ENCODE measurements around the gene KCND1.

KCND1 gene

DNA sequence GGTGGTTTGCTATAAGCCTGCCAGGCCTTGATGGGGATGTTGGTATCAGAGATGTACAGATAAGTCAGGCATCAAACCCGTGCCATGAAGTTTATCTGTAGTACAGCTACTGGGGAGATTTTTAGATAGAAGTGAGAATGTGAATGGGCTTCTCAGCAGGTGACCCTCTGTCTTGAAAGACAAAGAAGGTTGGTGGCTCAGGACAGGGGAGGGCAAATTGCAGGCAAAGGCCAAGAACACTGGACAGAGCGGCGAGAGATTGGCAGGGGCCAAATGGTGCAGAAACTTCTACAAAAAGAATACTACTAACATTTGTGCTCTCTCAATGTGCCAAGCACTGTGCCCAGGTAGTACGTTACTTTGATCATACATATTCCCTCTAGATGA, 50.9 kb downstream of the KCND1 start:
- ChIA-PET CTCF (interaction anchor here (0.6 kb wide), 1 partner anchor 72 kb away, joined by 4 read pairs; no protein-coding TSS in a partner anchor), POLR2A (interaction anchor here (1.0 to 1.7 kb wide), 2 partner anchors 23 to 183 kb away, joined by 4 to 6 read pairs; partner anchors contain the start of genes PQBP1 and TIMM17B)
- TF ChIP-seq ARNT (IDR thresholded peaks at IDR 0.05) = no peak
- TF ChIP-seq ZNF384 (IDR thresholded peaks at IDR 0.05) = no peak
- TF ChIP-seq CTBP1 (IDR thresholded peaks at IDR 0.05; ENCODE audit: borderline replicate concordance) = no peak
- no peak for TF ChIP-seq L3MBTL2 (conservative IDR thresholded peaks at IDR 0.05)
- TF ChIP-seq FOXA1 (IDR thresholded peaks at IDR 0.05) = no peak
- no peak for TF ChIP-seq NFRKB (IDR thresholded peaks at IDR 0.05)
- TF ChIP-seq HDGF (IDR thresholded peaks at IDR 0.05; ENCODE audit: borderline replicate concordance) = no peak
- TF ChIP-seq BHLHE40 (IDR thresholded peaks at IDR 0.05; ENCODE audit: borderline replicate concordance) = no peak
- TF ChIP-seq LEF1 (IDR thresholded peaks at IDR 0.05; ENCODE audit: borderline replicate concordance) = no peak
- no peak for TF ChIP-seq SUZ12 (IDR thresholded peaks at IDR 0.05)
- TF ChIP-seq, protein P1, sequence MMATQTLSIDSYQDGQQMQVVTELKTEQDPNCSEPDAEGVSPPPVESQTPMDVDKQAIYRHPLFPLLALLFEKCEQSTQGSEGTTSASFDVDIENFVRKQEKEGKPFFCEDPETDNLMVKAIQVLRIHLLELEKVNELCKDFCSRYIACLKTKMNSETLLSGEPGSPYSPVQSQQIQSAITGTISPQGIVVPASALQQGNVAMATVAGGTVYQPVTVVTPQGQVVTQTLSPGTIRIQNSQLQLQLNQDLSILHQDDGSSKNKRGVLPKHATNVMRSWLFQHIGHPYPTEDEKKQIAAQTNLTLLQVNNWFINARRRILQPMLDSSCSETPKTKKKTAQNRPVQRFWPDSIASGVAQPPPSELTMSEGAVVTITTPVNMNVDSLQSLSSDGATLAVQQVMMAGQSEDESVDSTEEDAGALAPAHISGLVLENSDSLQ (IDR thresholded peaks at IDR 0.05) = no peak
- no peak for TF ChIP-seq FOXK2 (IDR thresholded peaks at IDR 0.05)
- TF ChIP-seq ELF4 (IDR thresholded peaks at IDR 0.05) = no peak
- no peak for DNase-seq (ENCODE audit: extremely low spot score)

DNA sequence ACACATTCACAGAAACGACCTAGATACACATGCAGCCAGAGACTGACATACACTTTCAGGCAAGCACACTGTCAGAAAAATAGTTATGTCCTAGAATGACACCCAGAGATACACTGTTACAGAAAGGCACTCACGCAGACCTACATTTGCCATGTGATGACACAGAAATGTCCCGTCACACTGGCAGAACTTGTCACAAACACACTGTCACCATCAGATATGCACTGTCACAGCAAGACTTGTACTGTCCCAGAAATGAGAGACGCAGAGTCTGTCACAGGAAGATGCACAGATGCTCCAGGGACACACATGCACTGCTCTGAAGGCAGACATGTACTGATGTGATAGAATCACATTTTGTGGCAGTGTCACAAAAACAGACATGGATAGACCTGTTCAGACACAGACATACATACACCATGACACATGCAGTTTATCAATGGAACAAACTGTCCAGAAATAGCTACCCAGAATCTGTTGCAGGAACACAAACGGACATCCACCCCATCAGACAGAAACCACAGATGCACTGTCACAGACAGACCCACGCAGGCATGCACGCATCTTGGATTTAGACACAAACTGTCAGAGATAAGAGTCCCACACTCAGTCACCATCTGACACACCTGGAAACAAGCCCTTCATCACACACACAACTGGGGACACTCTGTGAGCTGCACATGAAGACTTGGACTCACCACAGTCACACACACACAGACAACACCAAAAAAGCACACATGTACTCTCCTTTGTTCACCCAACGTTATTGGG, 51.5 kb downstream of the KCND1 start:
- POLR2A ChIA-PET = interaction anchor here (1.0 to 1.7 kb wide), 2 partner anchors 22 to 183 kb away, joined by 4 to 6 read pairs; partner anchors contain the start of genes PQBP1 and TIMM17B
- no peak for TF ChIP-seq TARDBP (IDR thresholded peaks at IDR 0.05)
- no peak for TF ChIP-seq L3MBTL2 (conservative IDR thresholded peaks at IDR 0.05)
- no peak for DNase-seq (ENCODE audit: extremely low spot score)
- CTCF ChIA-PET = interaction anchor here (0.6 kb wide), 1 partner anchor 72 kb away, joined by 4 read pairs; no protein-coding TSS in a partner anchor

DNA sequence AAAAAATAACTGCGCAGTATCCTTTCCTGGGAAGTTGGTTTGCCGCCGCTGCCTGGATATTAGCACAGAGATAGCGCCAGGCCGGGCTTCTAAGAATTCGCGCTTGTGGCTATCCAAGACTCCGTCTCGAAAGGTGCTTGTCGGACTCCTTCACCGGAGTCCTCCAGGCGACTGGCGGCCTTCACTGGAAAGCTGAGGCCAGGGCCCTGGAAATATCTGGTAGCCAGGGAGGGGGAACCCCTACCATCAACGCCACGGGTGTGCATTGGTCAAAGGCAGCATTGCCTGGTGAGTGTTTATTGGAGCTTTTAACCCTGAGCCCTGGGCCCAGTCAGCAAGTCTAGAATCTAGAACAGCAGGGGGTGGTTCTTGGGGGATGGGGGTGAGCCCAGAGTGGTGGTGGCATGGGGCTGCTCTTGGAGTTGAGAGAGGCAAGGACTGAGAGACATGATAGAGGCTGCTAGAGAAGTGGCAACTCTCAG, 52.2 kb downstream of the KCND1 start:
- TF ChIP-seq SUZ12 (IDR thresholded peaks at IDR 0.05) = no peak
- no peak for TF ChIP-seq ELF4 (IDR thresholded peaks at IDR 0.05)
- no peak for TF ChIP-seq LEF1 (IDR thresholded peaks at IDR 0.05; ENCODE audit: borderline replicate concordance)
- no peak for TF ChIP-seq NFRKB (IDR thresholded peaks at IDR 0.05)
- POLR2A ChIA-PET = interaction anchor here (0.6 to 1.7 kb wide), 2 partner anchors 118 to 182 kb away, joined by 4 read pairs; partner anchors contain the start of gene HDAC6
- peak; percentile 17 for DNase-seq (ENCODE audit: extremely low spot score)
- CTCF ChIA-PET = no interaction called here

DNA sequence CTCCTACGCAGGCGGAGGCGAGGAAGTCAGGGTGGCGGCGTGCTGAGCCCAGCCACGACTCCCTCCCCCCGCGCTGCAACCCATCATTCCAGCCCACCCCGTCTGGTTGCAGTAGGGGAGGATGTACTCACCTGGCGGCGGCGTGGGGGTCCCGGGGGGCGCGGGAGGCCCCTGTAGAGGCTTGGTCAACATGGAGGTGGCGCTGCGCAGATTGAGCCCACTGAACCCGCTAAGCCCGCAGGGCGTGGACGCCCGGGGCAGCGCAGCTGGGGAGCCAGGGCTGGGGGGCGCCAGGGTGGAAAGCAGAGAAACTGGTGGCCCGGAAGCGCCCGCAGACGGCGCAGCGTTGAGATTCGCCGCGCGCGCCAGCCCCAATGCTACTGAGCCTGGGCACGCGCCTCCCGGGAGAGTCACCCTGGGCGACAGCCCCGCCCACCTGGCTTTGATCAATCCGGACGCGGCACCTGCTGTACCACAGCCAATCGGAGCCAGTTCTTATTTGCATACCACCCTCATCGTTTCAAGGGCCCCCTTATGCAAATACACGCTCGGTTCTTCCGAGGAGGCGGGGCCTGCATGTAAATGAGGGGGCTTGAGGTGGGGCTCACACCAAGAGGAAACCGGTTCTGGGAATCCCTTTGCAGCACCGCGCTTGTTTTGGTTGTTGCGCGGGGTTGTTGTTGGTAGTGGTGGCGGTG, 52.9 kb downstream of the KCND1 start, which contains the start of gene PIM2:
Gene PIM2, minus strand, starts transcription at position 382 of the 698 bp plus-strand sequence. Its CDS starts 190 bp downstream, at position 192.
- TF ChIP-seq FOXA1 (IDR thresholded peaks at IDR 0.05) = no peak
- TF ChIP-seq ELF4 (IDR thresholded peaks at IDR 0.05) = 0 out of 2 replicates have a peak, but pooled peaks have one; percentile 46
- POLR2A ChIA-PET = interaction anchor here (0.6 kb wide), 1 partner anchor 117 kb away, joined by 4 read pairs; the partner anchor contains the start of gene HDAC6
- CTCF ChIA-PET = no interaction called here
- peak; percentile 91 for DNase-seq (ENCODE audit: extremely low spot score)

DNA sequence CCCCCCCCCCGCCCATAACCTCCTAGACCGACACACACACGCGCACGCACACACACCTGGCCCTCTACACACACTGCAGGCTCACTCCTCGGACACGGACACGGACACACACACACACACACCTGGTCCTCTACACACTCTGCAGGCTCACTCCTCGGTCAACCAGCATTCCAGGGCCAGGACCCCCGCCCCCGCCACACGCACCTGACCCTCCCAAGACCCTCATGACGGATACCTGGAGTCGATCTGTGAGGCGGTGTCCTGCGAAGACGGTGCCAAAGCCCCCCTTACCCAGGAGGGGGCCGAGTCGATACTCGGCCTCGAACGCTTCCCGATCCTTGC, 53.4 kb downstream of the KCND1 start:
- 0 out of 2 replicates have a peak, but pooled peaks have one; percentile 66 for TF ChIP-seq L3MBTL2 (conservative IDR thresholded peaks at IDR 0.05)
- no peak for TF ChIP-seq BHLHE40 (IDR thresholded peaks at IDR 0.05; ENCODE audit: borderline replicate concordance)
- no peak for DNase-seq (ENCODE audit: extremely low spot score)
- CTCF ChIA-PET = no interaction called here
- POLR2A ChIA-PET = no interaction called here

DNA sequence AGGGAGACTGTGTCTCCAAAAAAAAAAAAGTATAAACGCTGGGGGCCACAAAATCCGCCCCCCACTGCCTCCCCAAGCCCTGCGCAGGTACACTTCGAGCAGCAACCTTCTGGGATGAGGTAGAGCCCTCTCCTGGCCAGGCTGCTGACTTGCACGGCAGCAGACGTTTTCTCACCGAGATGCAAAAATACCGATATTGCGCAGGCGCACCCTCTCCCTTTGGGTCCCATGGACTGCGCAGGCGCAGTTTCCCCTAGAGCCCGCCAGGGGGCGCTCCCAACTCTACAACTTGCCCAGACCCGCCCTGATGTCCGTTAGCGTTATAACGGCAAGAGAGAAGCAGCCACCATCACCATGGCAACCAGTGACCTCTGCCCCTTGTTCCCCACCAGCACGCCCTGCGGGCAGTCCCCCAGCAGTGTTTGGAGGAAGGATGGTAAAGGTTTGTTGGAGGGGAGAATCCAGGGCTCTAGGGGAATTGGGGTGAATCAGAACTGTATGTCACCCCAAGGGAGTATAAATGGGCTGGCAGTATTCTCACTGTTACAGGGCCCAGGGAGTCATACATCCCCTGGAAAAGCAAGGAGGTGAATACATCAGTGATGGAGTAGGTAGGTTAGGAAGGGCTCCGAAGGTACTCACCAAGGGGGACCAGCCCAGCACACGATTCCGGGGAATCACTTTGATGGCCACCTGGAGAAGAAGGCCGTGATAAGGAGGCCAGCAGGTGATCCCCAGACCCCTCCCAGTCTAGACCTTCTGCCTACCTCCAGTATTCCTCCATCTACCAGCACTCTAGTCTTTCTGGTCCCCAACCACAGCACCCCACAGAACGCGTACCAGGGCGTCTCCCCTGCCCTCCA, 54.3 kb downstream of the KCND1 start:
- DNase-seq (ENCODE audit: extremely low spot score) = peak; percentile 90
- ChIA-PET POLR2A (no interaction called here), CTCF (interaction anchor here (0.7 kb wide), 1 partner anchor 285 kb away, joined by 3 read pairs; no protein-coding TSS in a partner anchor)
- TF ChIP-seq ARNT (IDR thresholded peaks at IDR 0.05) = no peak
- TF ChIP-seq LEF1 (IDR thresholded peaks at IDR 0.05; ENCODE audit: borderline replicate concordance) = no peak
- no peak for TF ChIP-seq NFRKB (IDR thresholded peaks at IDR 0.05)

DNA sequence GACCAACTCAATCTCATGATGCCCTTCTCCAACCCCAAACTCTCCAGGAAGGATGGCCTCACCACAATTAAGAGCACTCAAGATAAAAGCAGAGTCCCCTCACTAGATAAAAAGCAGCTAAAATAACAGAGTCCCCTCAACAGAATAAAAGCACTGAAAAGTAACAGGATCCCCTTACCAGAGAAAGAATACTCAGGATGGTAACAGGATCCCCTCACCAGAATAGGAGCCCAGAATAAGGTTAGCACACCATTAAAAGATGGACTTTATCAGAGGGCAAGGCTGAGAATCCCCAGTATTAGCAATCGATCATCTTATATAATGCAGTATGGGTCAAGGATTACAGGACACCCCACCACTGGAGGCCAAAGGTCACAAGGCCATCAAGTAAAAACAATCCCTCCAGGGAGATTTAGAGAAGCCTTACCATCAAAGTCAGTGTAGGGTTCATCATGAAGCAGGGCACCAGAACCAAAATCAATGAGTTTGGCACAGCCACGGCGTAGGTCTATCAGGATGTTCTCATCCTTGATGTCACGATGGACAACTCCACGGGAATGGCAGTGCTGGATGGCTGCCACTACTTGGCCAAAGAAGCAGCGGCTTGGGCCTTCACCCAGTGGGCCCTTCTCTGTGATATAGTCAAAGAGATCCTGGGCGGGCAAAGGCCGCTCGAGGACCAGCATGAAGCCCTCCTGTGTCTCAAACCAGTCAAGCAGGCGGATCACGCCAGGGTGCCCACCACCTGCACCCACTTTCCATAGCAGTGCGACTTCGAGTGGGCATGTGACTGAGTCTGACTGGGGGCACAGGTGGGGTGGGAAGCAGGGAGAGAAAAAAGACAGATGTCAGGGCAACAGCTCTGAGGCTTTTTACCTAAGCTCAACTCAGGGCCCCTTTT, 56.8 kb downstream of the KCND1 start:
- TF ChIP-seq HDGF (IDR thresholded peaks at IDR 0.05; ENCODE audit: borderline replicate concordance) (no peak), NFRKB (IDR thresholded peaks at IDR 0.05) (no peak), SP1 (IDR thresholded peaks at IDR 0.05) (no peak), FOXM1 (IDR thresholded peaks at IDR 0.05; ENCODE audit: borderline replicate concordance) (no peak), L3MBTL2 (conservative IDR thresholded peaks at IDR 0.05) (no peak), ARNT (IDR thresholded peaks at IDR 0.05) (no peak), ZNF384 (IDR thresholded peaks at IDR 0.05) (no peak)
- ChIA-PET POLR2A (interaction anchor here (0.8 kb wide), 1 partner anchor 43 kb away, joined by 3 read pairs; no protein-coding TSS in a partner anchor), CTCF (no interaction called here)
- DNase-seq (ENCODE audit: extremely low spot score) = no peak
